ENCODE measurements around the gene ANKRD24.
"Not testable (repeated sequence)": the region's sequence is repeated elsewhere in the genome, so short reads cannot be mapped to it uniquely, and the experiment has no call there.

Gene ANKRD24

GRCh38 chr19:4182084-4182810, at the start of gene ANKRD24, which contains the start of gene SIRT6:
Gene ANKRD24, plus strand, starts transcription at chr19:4182689. Its CDS starts 3,737 bp downstream, at chr19:4186426.
Gene SIRT6, minus strand, starts transcription at chr19:4182563. Its CDS starts 24 bp downstream, at chr19:4182539.
- H3K9me2 ChIP-seq (replicated peaks; ENCODE audit: insufficient read depth, low read length): no peaks in the 10 kb centered on the region
- H3K27me3 ChIP-seq (ENCODE audit: low read length): no peaks in the 10 kb centered on the region
- peak within 1 kb of the TSS; percentile 72 for H3K4me3 ChIP-seq (ENCODE audit: insufficient read depth, low read length, poor library complexity, severe bottlenecking)
- peak within 1 kb of the TSS; percentile 73 for H3K9ac ChIP-seq (ENCODE audit: low read length)
- H2AFZ ChIP-seq (ENCODE audit: low read depth, low read length, severe bottlenecking): peak within 1 kb of the TSS; percentile 75
- H3F3A ChIP-seq (ENCODE audit: insufficient read depth): peaks cover 4% of the 10 kb centered on the region; the same call in 1 of the 2 replicates
- H3K4me2 ChIP-seq (ENCODE audit: low read depth, low read length, poor library complexity, severe bottlenecking): peak within 1 kb of the TSS; percentile 100
- no peaks in the 10 kb centered on the region for H4K20me1 ChIP-seq (ENCODE audit: low read depth, low read length)
- no peaks in the 10 kb centered on the region for H3K36me3 ChIP-seq (ENCODE audit: low read length)
- 0 out of 2 replicates have a peak, but pooled peaks cover 6% of the 10 kb centered on the region for H3K79me2 ChIP-seq (ENCODE audit: insufficient read depth, low read length)
- H3K27ac ChIP-seq (ENCODE audit: low read depth, low read length): peak within 1 kb of the TSS; percentile 53
- no peak for TF ChIP-seq CTCF (IDR thresholded peaks at IDR 0.05; ENCODE audit: insufficient read depth, low read length, poor library complexity, severe bottlenecking)
- TF ChIP-seq EZH2phosphoT487 (conservative IDR thresholded peaks at IDR 0.05; ENCODE audit: low read length): no peak
- H3K9me3 ChIP-seq (ENCODE audit: insufficient read depth, low read length): no peaks in the 10 kb centered on the region

- H3K36me3 ChIP-seq (ENCODE audit: low read length): no peaks in the 10 kb centered on the region
- no peaks in the 10 kb centered on the region for H3F3A ChIP-seq (ENCODE audit: insufficient read depth)
- H2AFZ ChIP-seq (ENCODE audit: low read depth, low read length, severe bottlenecking): no peak overlapping the region
- no peak overlapping the region for H3K9ac ChIP-seq (ENCODE audit: low read length)
- TF ChIP-seq CTCF (IDR thresholded peaks at IDR 0.05; ENCODE audit: insufficient read depth, low read length, poor library complexity, severe bottlenecking) (no peak), EZH2phosphoT487 (conservative IDR thresholded peaks at IDR 0.05; ENCODE audit: low read length) (no peak)
- H3K9me3 ChIP-seq (ENCODE audit: insufficient read depth, low read length): no peaks in the 10 kb centered on the region
- H3K27me3 ChIP-seq (ENCODE audit: low read length): no peaks in the 10 kb centered on the region
- no peaks in the 10 kb centered on the region for H3K9me2 ChIP-seq (replicated peaks; ENCODE audit: insufficient read depth, low read length)
- no peaks in the 10 kb centered on the region for H4K20me1 ChIP-seq (ENCODE audit: low read depth, low read length)
- no peak overlapping the region for H3K4me3 ChIP-seq (ENCODE audit: insufficient read depth, low read length, poor library complexity, severe bottlenecking)
- no peak overlapping the region for H3K4me2 ChIP-seq (ENCODE audit: low read depth, low read length, poor library complexity, severe bottlenecking)
- no peaks in the 10 kb centered on the region for H3K79me2 ChIP-seq (ENCODE audit: insufficient read depth, low read length)
- H3K27ac ChIP-seq (ENCODE audit: low read depth, low read length): no peak overlapping the region
These were observed 48.1 kb upstream of the ANKRD24 start for GRCh38 chr19:4134351-4134750.

GRCh38 chr19:4135386-4135785, 47.1 kb upstream of the ANKRD24 start:
- H3K27ac ChIP-seq (ENCODE audit: low read depth, low read length): not testable (repeated sequence)

DNA sequence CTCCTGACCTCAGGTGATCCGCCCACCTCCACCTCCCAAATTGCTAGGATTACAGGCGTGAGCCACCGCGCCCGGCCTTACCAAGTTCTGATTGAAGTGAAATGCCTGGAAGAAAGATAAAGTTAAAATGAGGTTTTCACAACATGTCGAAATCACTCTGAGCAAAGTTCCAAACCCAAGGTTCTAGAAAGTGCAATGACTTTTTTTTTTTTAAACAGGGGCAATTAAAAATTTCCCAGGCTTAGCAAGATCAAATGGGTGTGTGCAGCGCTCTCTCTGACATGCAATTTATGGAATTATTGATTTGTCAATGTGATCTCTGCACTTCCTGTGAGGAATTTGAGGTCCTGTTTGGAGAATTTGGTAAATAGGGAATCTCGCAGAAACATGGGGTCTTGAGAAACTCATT, 45.8 kb upstream of the ANKRD24 start:
- Histone ChIP-seq H3F3A (ENCODE audit: insufficient read depth) (no peaks in the 10 kb centered on the region), H3K27ac (ENCODE audit: low read depth, low read length) (no peak overlapping the region), H3K9me2 (replicated peaks; ENCODE audit: insufficient read depth, low read length) (no peaks in the 10 kb centered on the region), H3K9ac (ENCODE audit: low read length) (no peak overlapping the region), H3K27me3 (ENCODE audit: low read length) (no peaks in the 10 kb centered on the region), H3K36me3 (ENCODE audit: low read length) (no peaks in the 10 kb centered on the region), H3K9me3 (ENCODE audit: insufficient read depth, low read length) (no peaks in the 10 kb centered on the region), H3K4me3 (ENCODE audit: insufficient read depth, low read length, poor library complexity, severe bottlenecking) (no peak overlapping the region), H2AFZ (ENCODE audit: low read depth, low read length, severe bottlenecking) (no peak overlapping the region), H3K79me2 (ENCODE audit: insufficient read depth, low read length) (no peaks in the 10 kb centered on the region), H3K4me2 (ENCODE audit: low read depth, low read length, poor library complexity, severe bottlenecking) (no peak overlapping the region), H4K20me1 (ENCODE audit: low read depth, low read length) (no peaks in the 10 kb centered on the region)
- TF ChIP-seq EZH2phosphoT487 (conservative IDR thresholded peaks at IDR 0.05; ENCODE audit: low read length) (no peak), CTCF (IDR thresholded peaks at IDR 0.05; ENCODE audit: insufficient read depth, low read length, poor library complexity, severe bottlenecking) (no peak)

More at GRCh38 chr19:4135386-4135785, 47.1 kb upstream of the ANKRD24 start:
- H3K36me3 ChIP-seq (ENCODE audit: low read length); H2AFZ ChIP-seq (ENCODE audit: low read depth, low read length, severe bottlenecking); H3K79me2 ChIP-seq (ENCODE audit: insufficient read depth, low read length); H3K9ac ChIP-seq (ENCODE audit: low read length); H4K20me1 ChIP-seq (ENCODE audit: low read depth, low read length); H3K4me3 ChIP-seq (ENCODE audit: insufficient read depth, low read length, poor library complexity, severe bottlenecking); H3K9me3 ChIP-seq (ENCODE audit: insufficient read depth, low read length); H3F3A ChIP-seq (ENCODE audit: insufficient read depth); H3K27me3 ChIP-seq (ENCODE audit: low read length); H3K4me2 ChIP-seq (ENCODE audit: low read depth, low read length, poor library complexity, severe bottlenecking); H3K9me2 ChIP-seq (replicated peaks; ENCODE audit: insufficient read depth, low read length): not testable (repeated sequence)
